ENCODE data around the gene AFF1.

GRCh38 chr4:87185146-87185870 lies 250.5 kb downstream of the AFF1 start:
- TF ChIP-seq CTCF (conservative IDR thresholded peaks at IDR 0.05) (no peak), EZH2 (IDR thresholded peaks at IDR 0.05; ENCODE audit: low read depth) (no peak)
